GM12878 (cell line): ENCODE data around the gene ONECUT2. TPM values are rescaled to one million over a fixed set of nuclear protein-coding genes. Genes with fewer than 3 reads are reported as not detected.

Experiments used
- ATAC-seq: fragments of 200-7000 bp; cut with Tn5 transposase; 3 replicates; pipeline ENCODE4 v1.9.1; 2020; ENCODE audit warnings: mild to moderate bottlenecking, moderate library complexity
- BruUV-seq: library from RNA; stranded (reverse); fragments of 400-500 nt; replicated peaks from 2 replicates; lab custom pipeline; 2021; lab: Mats Ljungman, UMichigan
- CTCF ChIA-PET: fragments of 300-600 bp; sonication (Branson Sonifier 250); formaldehyde crosslinking; extraction: SDS; loops from one replicate; lab custom pipeline; 2021; ENCODE audit warnings: inconsistent platforms; lab: Yijun Ruan, JAX
- POLR2A ChIA-PET: fragments of 350-600 bp; formaldehyde crosslinking; extraction: SDS; loops from one replicate; lab custom pipeline; 2021; ENCODE audit warnings: inconsistent platforms; lab: Charles Lee
- RAD21 ChIA-PET: fragments of 300-600 bp; sonication (Branson Sonifier 250); formaldehyde crosslinking; loops from one replicate; lab custom pipeline; 2023; ENCODE audit warnings: antibody characterized with exemption; ENCODE audit not compliant: unreplicated experiment; lab: Charles Lee
- SMC1A ChIA-PET: fragments of 300-600 bp; sonication (Branson Sonifier 250); formaldehyde crosslinking; loops from one replicate; lab custom pipeline; 2023; ENCODE audit not compliant: unreplicated experiment, uncharacterized antibody; lab: Charles Lee
- DNase-seq: peaks from one replicate; pipeline ENCODE4 v3.0.0-alpha.2; 2011; ENCODE audit warnings: low read depth, low spot score
- FAIRE-seq: peaks from 3 replicates; lab custom pipeline; 2011; peaks lifted over from hg19 to GRCh38; lab: Jason Lieb, UNC
- H2AFZ ChIP-seq: 2 replicates; pipeline ENCODE4 v1.6.0; 2011; ENCODE audit warnings: low read depth, low read length, control low read depth; ENCODE audit not compliant: control insufficient read depth
- H3K27ac ChIP-seq: 2 replicates; pipeline ENCODE4 v1.5.1; 2011; ENCODE audit warnings: control low read depth; ENCODE audit not compliant: control insufficient read depth, insufficient read depth
- H3K27me3 ChIP-seq, 2 experiments: replicated peaks in 1 of 2; 2 replicates each; pipeline versions ENCODE4 v1.6.0 to v1.6.1; 2011; ENCODE audit warnings: low read length in 1 of 2; ENCODE audit not compliant: control insufficient read depth in 2 of 2, insufficient read depth in 2 of 2
- H3K36me3 ChIP-seq, 2 experiments: 2 replicates each; pipeline ENCODE4 v1.5.1; 2011; ENCODE audit warnings: low read length in 1 of 2; ENCODE audit not compliant: control insufficient read depth in 2 of 2, insufficient read depth in 2 of 2
- H3K4me1 ChIP-seq: 2 replicates; pipeline ENCODE4 v1.6.1; 2011; ENCODE audit warnings: mild to moderate bottlenecking, low read length, moderate library complexity, mixed read lengths; ENCODE audit not compliant: control insufficient read depth, insufficient read depth
- H3K4me2 ChIP-seq: 2 replicates; pipeline ENCODE4 v1.6.0; 2011; ENCODE audit warnings: control low read depth; ENCODE audit not compliant: control insufficient read depth, insufficient read depth
- H3K4me3 ChIP-seq: fragments of 200-600 bp; sonication (generic); 2 replicates; pipeline ENCODE4 v1.5.1; 2016
- H3K79me2 ChIP-seq: 2 replicates; pipeline ENCODE4 v1.6.0; 2011; ENCODE audit warnings: low read length; ENCODE audit not compliant: control insufficient read depth, insufficient read depth
- H3K9ac ChIP-seq: 2 replicates; pipeline ENCODE4 v1.8.0; 2011; ENCODE audit warnings: low read length, control low read depth, mixed read lengths; ENCODE audit not compliant: control insufficient read depth, insufficient read depth
- H3K9me3 ChIP-seq: replicated peaks from 3 replicates; pipeline ENCODE4 v1.5.1; 2011; ENCODE audit warnings: mild to moderate bottlenecking, low read length; ENCODE audit not compliant: control insufficient read depth, insufficient read depth
- H4K20me1 ChIP-seq: 2 replicates; pipeline ENCODE4 v1.6.0; 2011; ENCODE audit not compliant: control insufficient read depth, insufficient read depth
- E2F4 ChIP-seq: IDR thresholded peaks from 2 replicates; pipeline ENCODE4 v1.6.1; 2012; ENCODE audit warnings: low read depth, low read length, improper control_type of control experiment
- ETV6 ChIP-seq, 2 experiments: fragments of 450-650 bp in 1 of 2; IDR thresholded peaks in 1 of 2; conservative IDR thresholded peaks in 1 of 2; 2 replicates each; pipeline ENCODE4 v1.6.1; 2014; ENCODE audit warnings: antibody characterized with exemption in 1 of 2, borderline replicate concordance in 1 of 2, low read depth in 1 of 2, mild to moderate bottlenecking in 1 of 2, moderate library complexity in 1 of 2
- NRF1 ChIP-seq: conservative IDR thresholded peaks from 2 replicates; pipeline ENCODE4 v1.6.1; 2011; ENCODE audit warnings: mild to moderate bottlenecking, low read depth, low read length, improper control_type of control experiment
- RUNX3 ChIP-seq: IDR thresholded peaks from 2 replicates; pipeline ENCODE4 v1.6.1; 2012; ENCODE audit warnings: low read length, inconsistent platforms
- YBX1 ChIP-seq: fragments of 450-650 bp; IDR thresholded peaks from 2 replicates; pipeline ENCODE4 v1.6.1; 2016; ENCODE audit warnings: antibody characterized with exemption
- in situ Hi-C: fragments of 300-500 bp; cut with MboI; formaldehyde crosslinking; loops from 9 replicates; pipeline ENCODE4 v1.14.3; 2018; ENCODE audit warnings: mixed read lengths
- intact Hi-C: fragments of 100-400 bp; cut with micrococcal nuclease; formaldehyde crosslinking; loops from one replicate; pipeline ENCODE4 v1.14.2; 2022; ENCODE audit not compliant: unreplicated experiment
- polyA plus RNA-seq, 11 experiments: library from polyadenylated mRNA; depleted of rRNA in 4 of 11; unstranded in 6 of 11; stranded (reverse) in 5 of 11; fragments of >200 nt; fragmentation: Nextera tagmentation in 4 of 11; fragmentation: Illumina TruSeq in 1 of 11; extraction: Ambion mirVana in 4 of 11; extraction: Trizol in 1 of 11; gene quantifications; 1 replicate in 1 of 11; 2 replicates in 10 of 11; pipeline versions ENCODE4 v1.2.1 to v1.2.3, GENCODE V29; 2011 to 2016; ENCODE audit warnings: inconsistent platforms in 2 of 11, missing spikeins in 2 of 11, low read depth in 1 of 11
- total RNA-seq, 4 experiments: library from RNA; depleted of rRNA in 3 of 4; stranded (reverse); fragments of >200 nt in 3 of 4; fragmentation: Illumina TruSeq in 1 of 4; extraction: Trizol in 1 of 4; gene quantifications; 2 replicates each; pipeline versions ENCODE4 v1.2.1 to v1.2.3, GENCODE V29; 2013 to 2021
- TF ChIP-seq, protein P1 (sequence below): IDR thresholded peaks from 2 replicates; pipeline ENCODE4 v1.6.1; 2011; ENCODE audit warnings: borderline replicate concordance, low read depth, mild to moderate bottlenecking, moderate library complexity, low read length; ENCODE audit not compliant: insufficient read depth, poor library complexity, severe bottlenecking

The ONECUT2 gene
- total and polyA plus RNA-seq, 10 of the 15 experiments (the other 5 are each of a cell fraction or from before 2014, with no cell fraction given) = 0.01 to 0.03 TPM; not detected in 8

GRCh38 chr18:57409650-57410049, 25.5 kb upstream of the ONECUT2 start:
- Histone ChIP-seq H3K36me3 (no peaks in the 10 kb centered on the region), H3K9me3 (no peaks in the 10 kb centered on the region), H4K20me1 (no peaks in the 10 kb centered on the region), H3K4me1 (no peaks in the 10 kb centered on the region), H3K9ac (no peak overlapping the region), H3K4me2 (no peak overlapping the region), H3K27me3 (no peaks in the 10 kb centered on the region), H3K4me3 (no peak overlapping the region), H3K27ac (no peak overlapping the region), H3K79me2 (no peaks in the 10 kb centered on the region), H2AFZ (no peak overlapping the region)
- ATAC-seq = no peak
- ChIA-PET POLR2A (no interaction called here), RAD21 (no interaction called here), CTCF (interaction anchor here (0.6 kb wide), 1 partner anchor 286 kb away, joined by 3 read pairs; no protein-coding TSS in a partner anchor), SMC1A (interaction anchor here (1.2 kb wide), 1 partner anchor 8 kb away, joined by 4 read pairs; no protein-coding TSS in a partner anchor)
- TF ChIP-seq, protein P1, sequence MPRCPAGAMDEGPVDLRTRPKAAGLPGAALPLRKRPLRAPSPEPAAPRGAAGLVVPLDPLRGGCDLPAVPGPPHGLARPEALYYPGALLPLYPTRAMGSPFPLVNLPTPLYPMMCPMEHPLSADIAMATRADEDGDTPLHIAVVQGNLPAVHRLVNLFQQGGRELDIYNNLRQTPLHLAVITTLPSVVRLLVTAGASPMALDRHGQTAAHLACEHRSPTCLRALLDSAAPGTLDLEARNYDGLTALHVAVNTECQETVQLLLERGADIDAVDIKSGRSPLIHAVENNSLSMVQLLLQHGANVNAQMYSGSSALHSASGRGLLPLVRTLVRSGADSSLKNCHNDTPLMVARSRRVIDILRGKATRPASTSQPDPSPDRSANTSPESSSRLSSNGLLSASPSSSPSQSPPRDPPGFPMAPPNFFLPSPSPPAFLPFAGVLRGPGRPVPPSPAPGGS = no peak
- no peak for TF ChIP-seq YBX1
- TF ChIP-seq ETV6 (conservative IDR thresholded peaks at IDR 0.05 in 1 of 2, IDR thresholded peaks at IDR 0.05 in 1 of 2; ENCODE audit: borderline replicate concordance in 1 of 2, low read depth in 1 of 2) = no peak
- TF ChIP-seq E2F4 = no peak
- TF ChIP-seq RUNX3 = no peak
- no peak for TF ChIP-seq NRF1
- intact Hi-C loops (no loop called here), in situ Hi-C loops (no loop called here)
- FAIRE-seq = no peak
- BruUV-seq = no TSS peak
- no peak for DNase-seq
